H7 (cell line): ENCODE data around the gene HAO2. TPM values are rescaled to one million over a fixed set of nuclear protein-coding genes. Genes with fewer than 3 reads are reported as not detected.

Experiments
- DNase-seq: peaks from one replicate; pipeline ENCODE4 v3.0.0; 2012
- H3K27me3 ChIP-seq: 2 replicates; pipeline ENCODE4 v1.6.0; 2011; ENCODE audit warnings: mild to moderate bottlenecking, low read length; ENCODE audit not compliant: control insufficient read depth, insufficient read depth
- H3K36me3 ChIP-seq: replicated peaks from 2 replicates; pipeline ENCODE4 v1.5.1; 2011; ENCODE audit warnings: low read length; ENCODE audit not compliant: control insufficient read depth, insufficient read depth
- H3K4me3 ChIP-seq: 2 replicates; pipeline ENCODE4 v1.5.1; 2011; ENCODE audit warnings: low read depth, mild to moderate bottlenecking, control low read depth, low read length, moderate library complexity; ENCODE audit not compliant: insufficient read depth
- total RNA-seq: library from RNA; depleted of rRNA; stranded (reverse); fragments of >200 nt; shearing (Covaris generic); gene quantifications from 2 replicates; pipeline ENCODE4 v1.2.3, GENCODE V29; 2014; rRNA removed

The HAO2 gene
- total RNA-seq, 1 experiment from 2014 or later: 0.38 TPM

DNA sequence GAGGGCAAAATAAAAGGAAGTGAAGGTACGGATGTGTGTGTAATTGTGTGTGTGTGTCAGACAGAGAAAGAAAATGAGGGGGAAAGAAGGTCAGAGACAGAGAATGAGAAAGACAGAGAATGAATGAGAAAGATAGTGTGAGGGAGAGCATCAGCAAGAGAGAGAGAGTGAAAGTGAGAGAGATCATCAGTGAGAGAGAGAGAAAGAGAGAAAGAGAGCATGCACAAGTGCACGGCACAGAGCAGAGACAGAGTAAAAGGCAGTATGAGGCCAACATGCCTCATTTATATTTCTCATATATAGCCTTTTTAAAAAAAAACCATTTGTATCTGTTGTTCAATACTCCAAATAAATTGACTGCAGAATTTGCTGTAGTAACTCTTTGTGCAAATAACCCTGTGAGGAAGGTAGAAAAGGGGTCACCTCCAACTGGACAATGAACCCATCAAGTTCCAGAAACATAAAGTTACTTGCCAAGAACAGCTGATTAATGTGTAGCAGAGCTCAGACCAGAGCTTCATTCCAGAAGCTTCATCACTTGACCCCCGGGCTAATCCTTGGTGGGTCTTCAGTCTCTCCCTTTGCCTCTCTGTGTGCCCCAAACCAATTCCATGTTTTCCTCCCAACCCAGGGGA is 47.5 kb downstream of the HAO2 start:
- no peak for DNase-seq
- Histone ChIP-seq H3K36me3 (no peaks in the 10 kb centered on the region), H3K4me3 (no peak overlapping the region), H3K27me3 (no peaks in the 10 kb centered on the region; the same call in 1 of the 2 replicates)

DNA sequence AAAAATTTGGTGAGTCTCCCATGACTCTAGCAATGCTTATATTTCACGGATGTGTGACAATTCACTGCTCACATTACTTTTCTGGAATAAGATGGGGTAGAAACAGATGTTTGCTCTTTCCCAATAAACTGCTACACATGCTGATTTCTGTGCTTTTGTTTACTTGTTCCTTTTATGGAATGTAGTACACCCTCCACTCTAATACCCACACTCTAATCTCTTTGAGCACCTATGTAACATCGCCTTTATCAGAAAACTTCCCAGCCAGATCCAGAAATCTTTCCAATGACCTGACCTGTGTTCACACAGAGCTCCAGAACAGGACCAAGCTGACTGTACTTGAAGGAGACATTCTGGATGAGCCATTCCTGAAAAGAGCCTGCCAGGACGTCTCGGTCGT is 50.5 kb downstream of the HAO2 start:
- Histone ChIP-seq H3K36me3 (no peaks in the 10 kb centered on the region), H3K27me3 (no peaks in the 10 kb centered on the region; the same call in 1 of the 2 replicates), H3K4me3 (no peak overlapping the region)
- no peak for DNase-seq

GRCh38 chr1:119420638-119421037 is 52.1 kb downstream of the HAO2 start:
- Histone ChIP-seq H3K36me3 (no peaks in the 10 kb centered on the region), H3K4me3 (no peak overlapping the region), H3K27me3 (no peaks in the 10 kb centered on the region; the same call in 1 of the 2 replicates)
- peak; percentile 2 for DNase-seq

DNA sequence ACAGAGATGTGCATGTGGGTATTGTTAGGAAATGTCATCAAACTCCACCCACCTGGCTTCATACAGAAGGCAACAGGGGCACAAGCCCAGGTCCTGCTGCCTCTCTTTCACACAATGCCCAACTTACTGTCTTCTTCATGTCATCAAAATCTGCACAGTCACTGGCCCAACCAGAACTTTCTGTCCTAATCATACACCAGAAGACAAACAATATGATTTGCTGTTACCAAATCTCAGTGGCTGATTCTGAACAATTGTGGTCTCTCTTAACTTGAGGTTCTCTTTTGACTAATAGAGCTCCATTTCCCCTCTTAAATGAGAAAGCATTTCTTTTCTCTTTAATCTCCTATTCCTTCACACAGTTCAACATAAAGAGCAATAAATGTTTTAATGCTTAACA is 54.0 kb downstream of the HAO2 start:
- H3K36me3 ChIP-seq: no peaks in the 10 kb centered on the region
- H3K27me3 ChIP-seq: no peaks in the 10 kb centered on the region; the same call in 1 of the 2 replicates
- no peak overlapping the region for H3K4me3 ChIP-seq
- no peak for DNase-seq

DNA sequence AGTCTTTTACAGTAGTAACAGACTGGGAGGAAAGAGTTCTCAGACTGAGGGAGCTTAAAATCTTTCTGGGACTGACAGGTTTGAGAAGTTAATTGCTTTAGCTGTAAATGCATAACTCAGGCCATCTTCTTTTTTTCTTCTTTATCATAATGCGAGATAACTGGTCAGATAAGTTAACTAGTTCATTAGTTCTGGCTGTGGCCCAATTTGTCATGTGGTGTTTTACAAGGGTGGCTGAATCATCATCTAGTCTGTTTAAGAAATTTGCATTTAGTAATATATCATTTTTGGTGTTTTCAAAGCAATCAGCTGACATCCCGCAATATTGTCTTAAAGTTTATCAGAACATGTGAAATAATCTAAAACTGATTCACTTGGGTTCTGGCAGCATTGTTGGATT is 60.4 kb downstream of the HAO2 start:
- DNase-seq: no peak
- H3K36me3 ChIP-seq: no peaks in the 10 kb centered on the region
- no peaks in the 10 kb centered on the region; the same call in 1 of the 2 replicates for H3K27me3 ChIP-seq
- no peak overlapping the region for H3K4me3 ChIP-seq

DNA sequence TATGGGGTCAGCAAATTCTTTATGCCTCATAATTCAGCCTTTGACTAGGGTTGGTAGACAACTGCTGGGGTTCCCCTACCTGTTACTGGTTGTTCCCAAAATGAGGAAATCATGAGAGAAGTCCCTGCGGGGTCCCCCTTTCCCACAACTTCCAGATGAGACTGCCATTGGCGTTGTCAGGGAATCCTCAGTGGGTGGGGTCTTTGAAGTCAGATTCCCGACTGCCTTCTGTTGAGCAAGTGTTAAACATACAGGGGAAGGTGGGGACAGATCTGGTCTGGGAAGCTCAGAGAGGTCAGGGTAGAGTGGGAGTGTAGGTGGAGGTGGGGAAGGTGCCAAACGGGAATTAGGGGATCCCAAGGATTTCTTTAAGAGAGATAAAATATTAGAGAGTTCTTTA is 61.1 kb downstream of the HAO2 start:
- Histone ChIP-seq H3K4me3 (no peak overlapping the region), H3K36me3 (no peaks in the 10 kb centered on the region), H3K27me3 (no peaks in the 10 kb centered on the region; the same call in 1 of the 2 replicates)
- DNase-seq: no peak

DNA sequence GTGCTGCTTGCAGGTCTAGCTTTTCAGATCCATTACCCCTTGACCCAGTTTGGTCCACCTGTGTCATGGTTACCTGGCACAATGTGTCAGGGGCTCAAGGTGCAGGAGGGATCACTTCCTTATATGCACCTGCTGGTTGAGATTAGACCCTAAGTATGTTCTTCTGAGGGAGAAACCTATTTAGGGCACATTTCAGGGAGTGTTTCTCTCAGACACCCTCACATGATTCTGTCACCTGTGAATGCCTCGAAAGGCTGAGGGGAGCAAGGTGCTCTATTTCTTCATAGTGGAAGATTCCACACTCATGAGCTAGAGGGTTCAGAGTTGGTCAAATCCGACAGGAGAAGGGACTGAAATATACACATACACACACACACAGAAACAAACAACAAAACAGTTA is 61.9 kb downstream of the HAO2 start:
- Histone ChIP-seq H3K4me3 (no peak overlapping the region), H3K27me3 (no peaks in the 10 kb centered on the region; the same call in 1 of the 2 replicates)
- DNase-seq: no peak

DNA sequence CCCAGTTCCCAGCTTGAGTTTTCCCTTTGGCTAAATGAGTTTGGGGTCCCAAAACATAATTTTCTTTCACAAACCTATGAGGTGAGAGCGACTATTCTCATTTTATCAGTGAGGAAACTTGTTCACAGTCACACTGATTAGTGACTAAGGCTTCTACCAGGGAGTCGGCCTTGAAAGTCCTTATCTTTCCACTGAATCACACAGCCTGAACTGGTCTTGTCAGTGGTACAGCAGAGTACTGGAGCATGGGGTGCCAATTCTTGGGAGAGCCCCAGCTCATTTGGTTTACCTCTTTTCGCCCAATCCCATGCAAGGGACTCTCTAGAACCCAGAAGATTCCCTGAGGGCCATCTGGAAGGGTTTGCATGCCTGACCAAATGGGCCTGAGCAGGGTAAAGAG is 63.3 kb downstream of the HAO2 start:
- H3K27me3 ChIP-seq: no peaks in the 10 kb centered on the region; the same call in 1 of the 2 replicates
- H3K4me3 ChIP-seq: no peak overlapping the region
- DNase-seq: no peak
- H3K36me3 ChIP-seq: no peaks in the 10 kb centered on the region

More for the DNA sequence above, 61.9 kb downstream of the HAO2 start:
- H3K36me3 ChIP-seq: no peaks in the 10 kb centered on the region

GRCh38 chr1:119435052-119435451 is 66.5 kb downstream of the HAO2 start:
- no peak for DNase-seq
- Histone ChIP-seq H3K36me3 (no peaks in the 10 kb centered on the region), H3K27me3 (no peaks in the 10 kb centered on the region), H3K4me3 (no peak overlapping the region)

DNA sequence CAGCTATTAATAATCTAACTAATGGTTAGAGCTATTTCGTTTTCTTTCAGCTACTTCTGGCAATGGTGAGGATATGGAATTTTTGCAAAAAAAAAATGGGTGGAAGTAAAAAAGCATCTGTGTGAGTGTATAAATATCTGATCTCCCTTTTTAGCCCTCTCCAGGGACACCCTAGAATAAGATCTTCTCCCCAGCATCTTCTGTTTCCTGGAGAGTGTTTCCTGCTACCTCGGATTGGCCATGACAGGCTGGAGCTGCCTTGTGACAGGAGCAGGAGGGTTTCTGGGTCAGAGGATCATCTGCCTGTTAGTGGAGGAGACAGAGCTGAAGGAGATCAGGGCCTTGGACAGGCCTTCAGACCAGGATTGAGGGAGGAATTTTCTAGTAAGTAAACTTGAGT is 70.2 kb downstream of the HAO2 start:
- Histone ChIP-seq H3K4me3 (no peak overlapping the region), H3K36me3 (no peaks in the 10 kb centered on the region), H3K27me3 (no peaks in the 10 kb centered on the region; the same call in 1 of the 2 replicates)
- no peak for DNase-seq

DNA sequence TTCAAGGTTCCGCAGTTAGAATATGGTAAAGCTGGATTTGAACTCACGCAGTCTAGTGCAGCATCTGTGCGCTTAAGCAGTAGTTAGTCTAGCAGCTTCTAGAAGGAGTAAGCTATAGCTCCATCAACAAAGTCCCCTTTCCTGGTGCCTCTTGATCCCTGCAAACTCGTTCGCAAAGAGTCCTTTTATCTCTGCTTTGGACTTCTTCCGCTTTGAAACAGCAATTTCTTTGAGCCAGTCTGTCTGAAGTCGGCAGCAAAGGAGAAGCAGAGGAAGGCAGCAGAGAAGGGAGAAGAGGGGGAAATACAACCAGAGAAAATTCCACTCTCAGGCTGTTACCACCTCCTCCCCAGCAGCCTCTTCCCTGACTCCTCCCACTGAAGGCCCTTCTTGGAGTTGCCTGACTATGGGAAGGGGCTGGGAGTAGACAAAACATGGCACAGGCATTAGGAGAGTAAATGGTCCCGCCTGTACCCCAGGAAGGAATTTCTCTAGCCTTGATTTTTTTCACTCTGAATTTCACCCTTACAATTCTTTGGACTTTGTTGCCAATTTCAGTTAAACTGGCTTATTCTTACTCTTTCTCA is 72.2 kb downstream of the HAO2 start:
- H3K4me3 ChIP-seq: no peak overlapping the region
- H3K27me3 ChIP-seq: no peaks in the 10 kb centered on the region; the same call in 1 of the 2 replicates
- peak; percentile 18 for DNase-seq
- H3K36me3 ChIP-seq: no peaks in the 10 kb centered on the region

- no peak overlapping the region for H3K4me3 ChIP-seq
- no peaks in the 10 kb centered on the region; the same call in 1 of the 2 replicates for H3K27me3 ChIP-seq
- no peak for DNase-seq
- H3K36me3 ChIP-seq: no peaks in the 10 kb centered on the region
These were observed 74.2 kb downstream of the HAO2 start for GRCh38 chr1:119442756-119443155.

Other genes with a start within 250 kb of the HAO2 start
- 19.2 and 25.0 TPM in 2 replicates for gene WARS2, start 228.1 kb upstream of the HAO2 start, total RNA-seq
- 0.07 TPM in 2 replicates for gene HSD3B2, start 46.4 kb downstream of the HAO2 start, total RNA-seq
- gene HSD3B1, start 138.4 kb downstream of the HAO2 start, total RNA-seq: not detected in 2 replicates